ENCODE data around the gene ONECUT1. TPM values are rescaled to one million over a fixed set of nuclear protein-coding genes. Genes with fewer than 3 reads are reported as not detected.

Gene ONECUT1
- total RNA-seq, 4 donors from 2014 or later = not detected

DNA sequence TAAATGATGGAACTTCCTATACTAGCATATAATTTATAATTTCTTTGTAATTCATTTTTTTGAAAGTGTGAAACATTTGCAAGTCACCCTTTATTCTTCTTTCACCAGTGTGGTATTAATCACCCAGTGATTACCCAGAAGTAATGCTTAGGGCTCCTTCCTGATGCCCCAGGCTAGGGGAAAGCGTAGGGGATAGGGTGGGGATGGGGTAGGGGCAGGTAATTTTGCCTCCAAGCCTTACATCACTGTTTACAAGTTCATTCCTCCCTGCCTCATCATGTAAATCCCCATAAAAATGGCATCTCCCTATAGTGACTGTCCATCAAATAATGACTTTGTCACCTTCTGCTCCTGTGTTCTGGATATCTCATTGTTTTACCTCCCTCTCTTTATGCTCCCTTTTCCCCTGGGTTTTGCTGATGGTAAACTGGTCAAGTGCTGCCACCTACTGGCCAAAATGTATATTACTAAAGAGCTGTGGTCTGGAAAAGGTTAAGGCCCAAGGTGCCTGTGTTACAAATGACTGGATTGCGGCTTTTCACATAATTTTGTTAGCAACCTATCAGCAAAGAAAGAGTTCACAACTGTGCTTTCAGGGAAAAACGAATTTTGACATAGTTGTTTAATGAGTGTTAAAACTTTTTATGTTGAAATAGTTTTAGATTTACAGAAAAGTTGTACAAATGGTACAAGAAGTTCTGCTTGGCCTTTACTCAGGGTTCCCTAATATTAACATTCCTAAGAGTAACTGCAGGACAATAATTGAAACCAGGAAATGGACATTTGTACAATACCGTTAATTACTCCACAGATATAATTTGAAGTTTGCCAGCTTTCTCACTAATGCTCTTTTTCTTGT lies 54.7 kb downstream of the ONECUT1 start:
- in situ Hi-C loops (cut with MboI; ENCODE audit: low sequenced_read_pairs in 4 of 4) = loop anchor here (10.0 to 25.0 kb wide), 5 partner anchors 121 to 481 kb away; partner anchors contain the start of gene MYO5A (in 1 of the 4)
- intact Hi-C loops (cut with DNase I; ENCODE audit: low total_unique reads) = loop anchor here (1.0 to 10.0 kb wide), 4 partner anchors 181 to 479 kb away; partner anchors contain the start of gene MYO5A
- peaks cover 36 to 44% of the 10 kb centered on the region in 2 donors for H3K4me1 ChIP-seq
- H3K27ac ChIP-seq = peak overlapping the region in 3 of 4 donors; percentile 86 to 89 (median 86)
- no peaks in the 10 kb centered on the region for H3K9me3 ChIP-seq
- ATAC-seq (peak; percentile 16 to 39), DNase-seq (peak; percentile 47 to 57)
- no peak for TF ChIP-seq POLR2A (IDR thresholded peaks at IDR 0.05)
- TF ChIP-seq, protein P1, sequence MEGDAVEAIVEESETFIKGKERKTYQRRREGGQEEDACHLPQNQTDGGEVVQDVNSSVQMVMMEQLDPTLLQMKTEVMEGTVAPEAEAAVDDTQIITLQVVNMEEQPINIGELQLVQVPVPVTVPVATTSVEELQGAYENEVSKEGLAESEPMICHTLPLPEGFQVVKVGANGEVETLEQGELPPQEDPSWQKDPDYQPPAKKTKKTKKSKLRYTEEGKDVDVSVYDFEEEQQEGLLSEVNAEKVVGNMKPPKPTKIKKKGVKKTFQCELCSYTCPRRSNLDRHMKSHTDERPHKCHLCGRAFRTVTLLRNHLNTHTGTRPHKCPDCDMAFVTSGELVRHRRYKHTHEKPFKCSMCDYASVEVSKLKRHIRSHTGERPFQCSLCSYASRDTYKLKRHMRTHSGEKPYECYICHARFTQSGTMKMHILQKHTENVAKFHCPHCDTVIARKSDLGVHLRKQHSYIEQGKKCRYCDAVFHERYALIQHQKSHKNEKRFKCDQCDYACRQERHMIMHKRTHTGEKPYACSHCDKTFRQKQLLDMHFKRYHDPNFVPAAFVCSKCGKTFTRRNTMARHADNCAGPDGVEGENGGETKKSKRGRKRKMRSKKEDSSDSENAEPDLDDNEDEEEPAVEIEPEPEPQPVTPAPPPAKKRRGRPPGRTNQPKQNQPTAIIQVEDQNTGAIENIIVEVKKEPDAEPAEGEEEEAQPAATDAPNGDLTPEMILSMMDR (IDR thresholded peaks at IDR 0.05 in 4 of 5, conservative IDR thresholded peaks at IDR 0.05 in 1 of 5) = peak; percentile 84 to 93 (median 85)
- H3K36me3 ChIP-seq = no peaks in the 10 kb centered on the region
- H3K27me3 ChIP-seq = no peaks in the 10 kb centered on the region
- no peak overlapping the region for H3K4me3 ChIP-seq

DNA sequence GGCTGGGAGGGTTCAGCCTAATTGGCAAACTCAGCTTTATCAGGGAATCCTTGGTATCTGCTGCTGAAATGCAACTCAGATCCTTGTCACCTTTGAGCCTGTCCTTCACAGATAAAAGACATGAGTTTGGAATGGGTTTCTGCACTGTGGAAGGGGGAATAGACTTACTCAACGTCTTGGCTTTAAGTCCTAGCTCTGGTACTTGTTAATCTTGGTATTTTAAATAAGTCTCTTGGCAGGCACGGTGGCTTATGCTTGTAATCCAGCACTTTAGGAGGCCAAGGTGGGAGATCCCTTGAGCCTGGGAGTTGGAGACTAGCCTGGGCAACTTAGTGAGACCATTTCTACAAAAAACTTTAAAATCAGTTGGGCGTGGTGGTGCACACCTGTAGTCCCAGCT lies 55.8 kb downstream of the ONECUT1 start:
- H3K36me3 ChIP-seq = no peaks in the 10 kb centered on the region
- no peak for DNase-seq
- intact Hi-C loops (cut with DNase I; ENCODE audit: low total_unique reads) = loop anchor here (2.0 to 10.0 kb wide), 4 partner anchors 102 to 404 kb away; partner anchors contain the start of gene MYO5A
- no peak for ATAC-seq
- no peak overlapping the region for H3K4me3 ChIP-seq
- H3K4me1 ChIP-seq = peaks cover 45 to 55% of the 10 kb centered on the region in 2 donors
- H3K27ac ChIP-seq = peak overlapping the region; percentile 68 to 89 (median 86)
- H3K27me3 ChIP-seq = no peaks in the 10 kb centered on the region
- in situ Hi-C loops (cut with MboI; ENCODE audit: low sequenced_read_pairs in 4 of 4) = loop anchor here (5.0 to 25.0 kb wide), 7 partner anchors 52 to 482 kb away; partner anchors contain the start of gene MYO5A (in 1 of the 4)
- no peaks in the 10 kb centered on the region for H3K9me3 ChIP-seq
- TF ChIP-seq, protein P1 (IDR thresholded peaks at IDR 0.05 in 4 of 5, conservative IDR thresholded peaks at IDR 0.05 in 1 of 5) = no peak
- no peak for TF ChIP-seq POLR2A (IDR thresholded peaks at IDR 0.05)

DNA sequence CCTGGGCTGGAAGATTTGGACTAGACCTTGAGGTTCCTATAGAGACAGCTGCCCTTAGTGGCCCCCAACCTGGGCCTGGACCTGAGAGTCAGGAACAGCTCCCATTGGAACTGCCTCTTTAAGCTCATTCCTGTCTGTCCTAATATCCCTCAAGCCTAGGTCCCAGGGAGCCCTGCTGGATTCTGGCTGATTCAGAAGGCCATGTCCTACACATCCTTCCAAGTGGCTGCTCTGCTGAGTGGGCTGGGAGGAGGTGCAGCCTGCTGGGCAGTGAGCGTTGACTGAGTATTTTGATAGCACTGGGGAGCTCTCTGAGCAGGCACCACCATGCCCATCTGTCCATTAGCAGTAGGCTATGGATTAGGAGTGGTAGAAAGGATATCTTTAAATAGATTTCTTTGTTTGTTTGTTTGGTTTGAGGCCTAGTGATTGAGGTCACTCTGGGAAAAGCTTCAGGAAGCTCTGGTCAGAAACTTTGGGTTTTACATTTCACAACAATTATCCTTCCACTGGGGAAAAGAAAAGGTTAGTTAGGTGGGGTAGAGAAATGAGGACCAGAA lies 56.4 kb downstream of the ONECUT1 start:
- in situ Hi-C loops (cut with MboI; ENCODE audit: low sequenced_read_pairs in 4 of 4) (loop anchor here (5.0 to 25.0 kb wide), 7 partner anchors 51 to 481 kb away; partner anchors contain the start of gene MYO5A (in 1 of the 4)), intact Hi-C loops (cut with DNase I; ENCODE audit: low total_unique reads) (loop anchor here (2.0 to 10.0 kb wide), 4 partner anchors 101 to 403 kb away; partner anchors contain the start of gene MYO5A)
- DNase-seq (peak in 1 of 2 donors; percentile 36), ATAC-seq (peak in 1 of 2 donors; percentile 22)
- Histone ChIP-seq H3K4me3 (no peak overlapping the region), H3K27me3 (no peaks in the 10 kb centered on the region), H3K27ac (peak overlapping the region; percentile 68 to 89 (median 86)), H3K4me1 (peaks cover 45 to 61% of the 10 kb centered on the region in 2 donors), H3K9me3 (no peaks in the 10 kb centered on the region), H3K36me3 (no peaks in the 10 kb centered on the region)
- TF ChIP-seq, protein P1 (IDR thresholded peaks at IDR 0.05 in 4 of 5, conservative IDR thresholded peaks at IDR 0.05 in 1 of 5) = no peak
- no peak for TF ChIP-seq POLR2A (IDR thresholded peaks at IDR 0.05)

DNA sequence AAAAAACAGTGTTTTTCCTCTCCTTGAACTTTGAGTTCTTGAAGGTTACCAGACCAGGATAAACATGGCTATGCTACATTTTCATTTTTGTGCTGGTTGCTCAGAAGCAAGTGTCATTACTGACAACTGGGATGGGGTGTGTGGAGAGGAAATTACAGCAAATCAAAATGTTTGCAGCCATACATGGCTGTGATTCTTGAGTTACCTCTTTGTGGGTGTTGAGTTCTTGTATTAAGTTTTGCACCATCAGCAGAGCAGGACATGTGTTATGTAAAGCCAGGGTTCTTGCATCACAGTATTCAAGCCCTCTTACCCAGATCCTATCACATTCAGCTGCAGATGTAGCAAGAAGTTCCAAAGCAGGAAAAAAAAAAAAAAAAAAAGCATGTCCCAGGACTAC lies 57.0 kb downstream of the ONECUT1 start:
- TF ChIP-seq, protein P1 (IDR thresholded peaks at IDR 0.05 in 4 of 5, conservative IDR thresholded peaks at IDR 0.05 in 1 of 5) = no peak
- peak in 1 of 2 donors; percentile 30 for TF ChIP-seq POLR2A (IDR thresholded peaks at IDR 0.05)
- Histone ChIP-seq H3K4me1 (peaks cover 45 to 62% of the 10 kb centered on the region in 2 donors), H3K27me3 (no peaks in the 10 kb centered on the region), H3K9me3 (no peaks in the 10 kb centered on the region), H3K4me3 (no peak overlapping the region), H3K36me3 (no peaks in the 10 kb centered on the region), H3K27ac (peak overlapping the region; percentile 68 to 89 (median 86))
- DNase-seq = peak; percentile 36 to 61
- intact Hi-C loops (cut with DNase I; ENCODE audit: low total_unique reads) (loop anchor here (5.0 to 10.0 kb wide), 2 partner anchors 101 to 178 kb away; no protein-coding TSS in a partner anchor), in situ Hi-C loops (cut with MboI; ENCODE audit: low sequenced_read_pairs in 4 of 4) (loop anchor here (5.0 to 25.0 kb wide), 7 partner anchors 51 to 481 kb away; partner anchors contain the start of gene MYO5A (in 1 of the 4))
- ATAC-seq = peak; percentile 70 to 85

Data from gastrocnemius medialis (tissue), 4 donors.